ENCODE data around the gene SLC23A2.
"Not testable (repeated sequence)": the region's sequence is repeated elsewhere in the genome, so short reads cannot be mapped to it uniquely, and the experiment has no call there.

Gene SLC23A2

GRCh38 chr20:5001174-5002076, at the start of gene SLC23A2:
SLC23A2 (minus strand) TSS chr20:5001510; CDS start chr20:4932562, 68,948 bp downstream.
- Mint-ChIP-seq H3K36me3 (ENCODE audit: low read depth) (peaks cover 6% of the 10 kb centered on the region), H3K4me1 (peaks cover 39% of the 10 kb centered on the region), H3K27me3 (peaks cover 2% of the 10 kb centered on the region), H3K27ac (peak within 1 kb of the TSS; percentile 70), H3K9me3 (no peaks in the 10 kb centered on the region), H3K4me3 (peak within 1 kb of the TSS; percentile 88)
- DNase-seq: peak; percentile 52
- peak; percentile 66 for ATAC-seq

DNA sequence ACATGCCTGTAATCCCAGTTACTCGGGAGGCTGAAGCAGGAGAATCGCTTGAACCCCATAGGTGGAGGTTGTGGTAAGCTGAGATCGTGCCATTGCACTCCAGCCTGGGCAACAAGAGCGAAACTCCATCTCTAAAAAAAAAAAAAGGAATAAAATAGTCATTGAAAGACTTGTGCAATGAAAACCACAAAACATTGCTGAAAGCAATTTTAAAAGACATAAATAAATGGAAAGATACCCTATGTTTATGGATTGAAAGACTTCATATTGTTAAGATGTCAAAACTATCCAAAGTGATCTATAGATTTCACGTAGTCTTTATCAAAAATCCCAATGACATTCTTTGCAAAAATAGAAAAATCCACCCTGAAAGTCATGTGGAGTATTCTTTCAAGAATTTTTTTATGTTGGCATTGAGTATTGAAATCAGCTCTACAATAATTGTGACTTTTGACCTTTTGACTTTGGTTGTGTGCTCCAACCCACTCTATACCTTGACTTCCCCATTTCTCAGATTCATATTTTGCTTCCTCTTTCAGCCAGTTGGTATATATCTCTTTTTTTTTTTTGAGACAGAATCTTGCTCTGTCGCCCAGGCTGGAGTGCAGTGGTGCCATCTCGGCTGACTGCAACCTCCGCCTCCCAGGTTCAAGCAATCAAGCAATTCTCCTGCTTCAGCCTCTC, 45.5 kb upstream of the SLC23A2 start:
- DNase-seq (no peak), ATAC-seq (no peak)
- no peaks in the 10 kb centered on the region for H3K36me3 Mint-ChIP-seq (ENCODE audit: low read depth)
- peaks cover 3% of the 10 kb centered on the region for H3K27me3 Mint-ChIP-seq
- no peak overlapping the region for H3K4me3 Mint-ChIP-seq
- H3K27ac Mint-ChIP-seq: no peak overlapping the region
- H3K4me1 Mint-ChIP-seq: no peaks in the 10 kb centered on the region
- no peaks in the 10 kb centered on the region for H3K9me3 Mint-ChIP-seq

GRCh38 chr20:5045906-5046305, 44.6 kb upstream of the SLC23A2 start:
- Mint-ChIP-seq H3K4me1 (no peaks in the 10 kb centered on the region), H3K4me3 (no peak overlapping the region), H3K27ac (no peak overlapping the region), H3K9me3 (no peaks in the 10 kb centered on the region), H3K27me3 (peaks cover 3% of the 10 kb centered on the region), H3K36me3 (ENCODE audit: low read depth) (no peaks in the 10 kb centered on the region)
- DNase-seq (no peak), ATAC-seq (no peak)

- DNase-seq: no peak
- Mint-ChIP-seq H3K36me3 (ENCODE audit: low read depth) (no peaks in the 10 kb centered on the region), H3K4me1 (peaks cover 6% of the 10 kb centered on the region), H3K4me3 (no peak overlapping the region), H3K27ac (no peak overlapping the region), H3K27me3 (peaks cover 3% of the 10 kb centered on the region), H3K9me3 (no peaks in the 10 kb centered on the region)
- ATAC-seq: no peak
These were observed 42.8 kb upstream of the SLC23A2 start for GRCh38 chr20:5044075-5044620.

DNA sequence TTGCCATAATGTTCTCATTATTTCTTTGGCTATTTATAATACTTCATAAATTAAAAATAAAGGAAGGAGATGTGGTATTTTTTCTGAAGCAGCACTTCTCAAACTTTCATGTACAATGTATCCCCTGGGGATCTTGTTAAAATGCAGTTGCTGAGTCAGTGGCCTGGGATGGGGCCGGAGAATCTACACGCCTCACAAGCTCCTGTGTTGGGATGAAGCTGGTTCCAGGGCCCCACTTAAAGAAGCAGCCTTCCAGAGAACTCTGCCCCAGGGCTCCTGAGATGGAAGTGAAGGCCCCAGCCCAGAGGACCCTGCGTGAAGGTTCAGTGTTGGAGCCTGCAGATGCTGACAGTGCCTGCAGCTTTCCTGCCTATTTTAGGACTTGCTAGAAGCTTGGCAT, 40.1 kb upstream of the SLC23A2 start:
- H3K27ac Mint-ChIP-seq: no peak overlapping the region
- H3K27me3 Mint-ChIP-seq: peaks cover 2% of the 10 kb centered on the region

DNA sequence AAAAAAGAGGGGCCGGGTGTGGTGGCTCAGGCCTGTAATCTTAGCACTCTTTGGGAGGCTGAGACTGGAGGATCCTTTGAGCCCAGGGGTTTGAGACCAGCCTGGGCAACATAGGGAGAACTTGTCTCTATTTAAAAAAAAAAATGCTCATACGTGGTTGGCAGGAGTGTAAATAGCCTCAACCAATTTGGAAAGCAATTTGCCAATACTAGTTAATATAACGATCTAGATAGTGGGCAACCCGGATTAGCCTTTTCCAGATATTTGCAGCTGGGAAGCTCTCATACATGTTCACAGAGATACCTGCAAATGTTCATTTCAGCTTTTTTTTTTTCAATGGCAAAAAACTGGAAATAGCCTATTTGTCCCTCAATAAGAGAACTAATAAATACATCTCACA, 39.0 kb upstream of the SLC23A2 start:
- no peak for ATAC-seq
- Mint-ChIP-seq H3K9me3 (no peaks in the 10 kb centered on the region), H3K27me3 (no peaks in the 10 kb centered on the region), H3K27ac (no peak overlapping the region), H3K4me3 (no peak overlapping the region), H3K36me3 (ENCODE audit: low read depth) (no peaks in the 10 kb centered on the region), H3K4me1 (peaks cover 8% of the 10 kb centered on the region)
- no peak for DNase-seq

More for the DNA sequence above, 40.1 kb upstream of the SLC23A2 start:
- no peak for ATAC-seq
- Mint-ChIP-seq H3K9me3 (no peaks in the 10 kb centered on the region), H3K4me3 (no peak overlapping the region), H3K36me3 (ENCODE audit: low read depth) (no peaks in the 10 kb centered on the region), H3K4me1 (peaks cover 8% of the 10 kb centered on the region)
- no peak for DNase-seq

- H3K27ac Mint-ChIP-seq: no peak overlapping the region
- DNase-seq: no peak
- H3K36me3 Mint-ChIP-seq (ENCODE audit: low read depth): no peaks in the 10 kb centered on the region
- H3K27me3 Mint-ChIP-seq: no peaks in the 10 kb centered on the region
- H3K4me3 Mint-ChIP-seq: no peak overlapping the region
- ATAC-seq: no peak
- no peaks in the 10 kb centered on the region for H3K9me3 Mint-ChIP-seq
- H3K4me1 Mint-ChIP-seq: peaks cover 8% of the 10 kb centered on the region
These were observed 38.6 kb upstream of the SLC23A2 start for GRCh38 chr20:5039889-5040288.

DNA sequence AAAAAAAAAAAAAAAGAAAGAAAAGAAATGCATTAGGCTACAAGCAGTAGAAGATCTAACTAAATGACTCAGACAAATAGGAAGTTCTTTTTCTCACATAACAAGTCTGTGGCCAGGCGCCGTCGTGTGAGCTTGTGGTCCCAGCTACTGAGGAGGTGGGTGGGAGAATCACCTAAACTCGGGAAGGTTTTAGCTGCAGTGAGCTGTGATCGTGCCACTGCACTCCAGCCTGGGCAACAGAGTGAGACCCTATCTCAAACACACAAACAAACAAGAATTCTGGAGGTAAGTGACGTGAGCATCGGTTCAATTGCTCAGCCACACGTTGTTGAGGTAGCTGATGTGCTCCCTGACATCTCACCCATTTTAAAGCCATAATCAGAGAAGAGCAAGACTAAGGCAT, 37.9 kb upstream of the SLC23A2 start:
- H3K36me3 Mint-ChIP-seq (ENCODE audit: low read depth): no peaks in the 10 kb centered on the region
- H3K27me3 Mint-ChIP-seq: no peaks in the 10 kb centered on the region
- H3K4me1 Mint-ChIP-seq: peaks cover 8% of the 10 kb centered on the region
- ATAC-seq: peak; percentile 79
- H3K9me3 Mint-ChIP-seq: no peaks in the 10 kb centered on the region
- DNase-seq: peak; percentile 26
- no peak overlapping the region for H3K27ac Mint-ChIP-seq
- H3K4me3 Mint-ChIP-seq: no peak overlapping the region

GRCh38 chr20:5036828-5037227, 35.5 kb upstream of the SLC23A2 start:
- Mint-ChIP-seq H3K9me3 (no peaks in the 10 kb centered on the region), H3K27me3 (no peaks in the 10 kb centered on the region), H3K4me1 (peaks cover 8% of the 10 kb centered on the region), H3K27ac (no peak overlapping the region), H3K36me3 (ENCODE audit: low read depth) (no peaks in the 10 kb centered on the region), H3K4me3 (no peak overlapping the region)
- no peak for DNase-seq
- ATAC-seq: no peak

GRCh38 chr20:5035518-5035917, 34.2 kb upstream of the SLC23A2 start:
- H3K36me3 Mint-ChIP-seq (ENCODE audit: low read depth); H3K4me1 Mint-ChIP-seq; H3K27ac Mint-ChIP-seq; DNase-seq; H3K27me3 Mint-ChIP-seq; H3K4me3 Mint-ChIP-seq; H3K9me3 Mint-ChIP-seq; ATAC-seq: not testable (repeated sequence)

DNA sequence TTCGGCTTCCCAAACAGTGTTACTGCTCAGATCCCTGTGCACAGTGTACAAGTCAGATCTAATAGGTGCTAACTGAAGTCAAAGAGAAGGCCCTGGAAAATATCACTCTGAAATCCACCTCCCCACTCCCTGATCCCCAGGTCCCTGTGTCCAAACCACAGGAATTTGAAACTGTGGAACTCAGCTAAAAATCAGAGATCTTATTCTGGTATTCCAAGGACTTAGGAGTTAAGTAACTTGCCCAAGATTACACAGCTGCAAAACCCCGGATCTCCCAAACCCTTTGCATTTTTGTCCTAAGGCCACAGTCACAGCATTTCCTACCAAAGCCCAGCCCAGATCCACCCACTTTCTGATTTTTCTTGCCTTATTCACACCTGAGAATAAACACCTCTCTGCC, 32.3 kb upstream of the SLC23A2 start:
- Mint-ChIP-seq H3K4me1 (no peaks in the 10 kb centered on the region), H3K36me3 (ENCODE audit: low read depth) (no peaks in the 10 kb centered on the region)

GRCh38 chr20:5031701-5032100, 30.4 kb upstream of the SLC23A2 start:
- DNase-seq; H3K27me3 Mint-ChIP-seq; H3K4me3 Mint-ChIP-seq; H3K36me3 Mint-ChIP-seq (ENCODE audit: low read depth); H3K9me3 Mint-ChIP-seq; H3K27ac Mint-ChIP-seq; ATAC-seq; H3K4me1 Mint-ChIP-seq: not testable (repeated sequence)

More for the DNA sequence above, 32.3 kb upstream of the SLC23A2 start:
- Mint-ChIP-seq H3K9me3 (no peaks in the 10 kb centered on the region), H3K27me3 (no peaks in the 10 kb centered on the region), H3K27ac (no peak overlapping the region), H3K4me3 (no peak overlapping the region)
- DNase-seq: no peak
- no peak for ATAC-seq

DNA sequence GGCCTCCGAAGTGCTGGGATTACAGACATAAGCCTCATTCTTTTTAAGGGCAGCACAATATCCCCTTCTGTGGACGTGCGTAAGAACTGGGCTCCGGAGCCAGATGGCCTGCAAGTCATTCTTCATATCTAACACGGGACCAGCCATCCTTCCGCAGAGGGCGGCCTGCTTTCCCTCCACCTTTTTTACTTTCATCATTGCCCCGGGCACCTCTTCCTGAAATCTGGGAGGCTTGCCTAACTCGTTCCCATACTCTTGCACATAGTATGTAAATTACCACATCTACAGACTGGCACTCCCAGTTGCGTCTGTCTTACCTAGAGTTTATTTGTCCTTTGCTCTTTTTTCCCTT, 29.9 kb upstream of the SLC23A2 start:
- H3K36me3 Mint-ChIP-seq (ENCODE audit: low read depth): no peaks in the 10 kb centered on the region
- no peak for DNase-seq
- no peak overlapping the region for H3K4me3 Mint-ChIP-seq
- no peaks in the 10 kb centered on the region for H3K4me1 Mint-ChIP-seq
- H3K27ac Mint-ChIP-seq: no peak overlapping the region
- H3K9me3 Mint-ChIP-seq: no peaks in the 10 kb centered on the region
- no peak for ATAC-seq
- no peaks in the 10 kb centered on the region for H3K27me3 Mint-ChIP-seq

DNA sequence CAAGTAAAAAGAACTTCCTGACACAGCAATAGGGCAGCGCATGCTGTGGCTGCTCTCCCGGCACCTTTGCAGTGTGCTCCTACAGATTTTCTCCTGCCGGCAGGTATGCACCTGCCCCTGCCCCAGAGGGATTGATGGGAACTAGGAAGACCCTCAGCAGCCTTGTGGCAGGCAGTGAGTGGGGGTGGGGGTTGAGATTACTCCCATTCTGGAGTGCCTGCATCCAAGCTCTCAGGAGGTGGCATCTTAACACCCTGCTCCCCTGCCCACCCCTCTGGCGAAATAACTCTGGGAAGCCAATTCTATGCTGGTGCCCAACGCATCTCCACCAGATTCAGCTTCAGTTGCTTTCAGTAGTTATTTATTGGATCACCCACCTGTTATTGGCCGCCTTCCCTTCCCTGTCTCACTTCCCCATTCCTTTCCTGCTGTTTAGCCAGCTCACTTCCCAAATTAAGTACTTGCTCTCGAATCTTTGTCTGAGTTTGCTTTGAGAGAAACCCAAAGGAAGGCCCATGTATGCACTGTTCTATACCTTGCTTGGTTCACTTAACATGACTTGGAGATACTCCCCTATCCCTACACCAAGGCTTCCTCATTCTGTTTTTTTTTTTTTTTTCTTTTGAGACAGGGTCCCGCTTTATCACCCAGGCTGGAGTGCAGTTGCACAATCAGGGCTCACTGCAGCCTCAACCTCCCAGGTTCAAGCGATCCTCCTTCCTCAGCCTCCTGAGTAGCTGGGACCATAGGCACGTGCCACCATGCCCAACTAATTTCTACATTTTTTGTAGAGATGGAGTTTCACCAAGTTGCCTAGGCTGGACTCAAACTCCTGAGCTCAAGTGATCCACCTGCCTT, 29.3 kb upstream of the SLC23A2 start:
- Mint-ChIP-seq H3K27ac (no peak overlapping the region), H3K4me3 (no peak overlapping the region), H3K9me3 (no peaks in the 10 kb centered on the region), H3K36me3 (ENCODE audit: low read depth) (no peaks in the 10 kb centered on the region), H3K4me1 (no peaks in the 10 kb centered on the region), H3K27me3 (no peaks in the 10 kb centered on the region)
- ATAC-seq (no peak), DNase-seq (no peak)

Data from activated naive CD8-positive, alpha-beta T cell treated with anti-CD3 and anti-CD28 coated beads, Interleukin-2, amount 50 U/mL, for 24 hours (primary cell).